HepG2 (cell line): Measurements from ENCODE around the gene MVK. TPM values are rescaled to one million over a fixed set of nuclear protein-coding genes. Genes with fewer than 3 reads are reported as not detected.

Experiments used
- GABPA ChIP-seq, 2 experiments: IDR thresholded peaks; 2 replicates each; pipeline ENCODE4 v1.6.1; 2011 to 2016; ENCODE audit warnings: low read depth in 2 of 2, low read length in 1 of 2, missing biosample characterization in 1 of 2, missing genetic modification characterization in 1 of 2
- HNF4G ChIP-seq, 2 experiments: sonication (generic) in 1 of 2; formaldehyde crosslinking in 1 of 2; IDR thresholded peaks; 2 replicates each; pipeline versions ENCODE4 v1.4.0 to v1.6.1; 2011 to 2020; ENCODE audit warnings: borderline replicate concordance in 2 of 2, low read depth in 2 of 2, mild to moderate bottlenecking in 2 of 2, low read length in 1 of 2, missing genetic modification reagents in 1 of 2, moderate library complexity in 1 of 2
- LCORL ChIP-seq, 2 experiments: fragments of 450-650 bp in 1 of 2; sonication (generic) in 1 of 2; formaldehyde crosslinking in 1 of 2; IDR thresholded peaks; 2 replicates each; pipeline versions ENCODE4 v1.5.0 to v1.6.1; 2017 to 2020; ENCODE audit warnings: antibody characterized with exemption in 1 of 2, missing genetic modification reagents in 1 of 2
- MBD4 ChIP-seq: IDR thresholded peaks from 2 replicates; pipeline ENCODE4 v1.6.1; 2012; ENCODE audit warnings: low read length, inconsistent platforms, borderline replicate concordance
- MIER2 ChIP-seq: IDR thresholded peaks from 2 replicates; pipeline ENCODE4 v1.6.1; 2016; ENCODE audit warnings: missing biosample characterization, missing genetic modification reagents
- NR2F6 ChIP-seq, 2 experiments: IDR thresholded peaks; 2 replicates each; pipeline ENCODE4 v1.6.1; 2016; ENCODE audit warnings: antibody characterized with exemption in 1 of 2, mild to moderate bottlenecking in 1 of 2
- POLR2A ChIP-seq, 2 experiments: IDR thresholded peaks; 2 replicates each; pipeline ENCODE4 v1.6.1; 2011; ENCODE audit warnings: low read depth in 2 of 2, low read length in 2 of 2, mild to moderate bottlenecking in 1 of 2, moderate library complexity in 1 of 2; ENCODE audit not compliant: insufficient read depth in 1 of 2
- RBM22 ChIP-seq: fragments of 200-400 bp; formaldehyde crosslinking; optimal IDR thresholded peaks from 2 replicates; pipeline ENCODE3; 2017; ENCODE audit warnings: mild to moderate bottlenecking, low read length, moderate library complexity
- SNRNP70 ChIP-seq: fragments of 200-400 bp; formaldehyde crosslinking; IDR thresholded peaks from 2 replicates; pipeline ENCODE4 v1.6.1; 2017; ENCODE audit warnings: mild to moderate bottlenecking, low read depth, low read length, moderate library complexity
- TAF15 ChIP-seq: fragments of 200-400 bp; formaldehyde crosslinking; IDR thresholded peaks from one replicate; pipeline ENCODE4 v1.6.1; 2018; ENCODE audit warnings: mild to moderate bottlenecking, low read depth, low read length; ENCODE audit not compliant: poor library complexity, severe bottlenecking
- XRCC5 ChIP-seq: fragments of 200-400 bp; formaldehyde crosslinking; optimal IDR thresholded peaks from 2 replicates; pipeline ENCODE3; 2017; ENCODE audit warnings: mild to moderate bottlenecking, low read length
- ZMAT3 ChIP-seq: sonication (generic); formaldehyde crosslinking; conservative IDR thresholded peaks from 2 replicates; pipeline ENCODE4 v1.7.0; 2021; ENCODE audit warnings: missing genetic modification reagents
- ZMYM3 ChIP-seq: sonication (generic); formaldehyde crosslinking; IDR thresholded peaks from 2 replicates; pipeline ENCODE4 v1.5.1; 2020; ENCODE audit warnings: mild to moderate bottlenecking, missing genetic modification reagents
- ZNF225 ChIP-seq: sonication (generic); formaldehyde crosslinking; IDR thresholded peaks from 2 replicates; pipeline ENCODE4 v1.4.0; 2020; ENCODE audit warnings: mild to moderate bottlenecking, missing genetic modification reagents
- ZNF501 ChIP-seq: sonication (generic); formaldehyde crosslinking; IDR thresholded peaks from 2 replicates; pipeline ENCODE4 v1.5.1; 2020; ENCODE audit warnings: mild to moderate bottlenecking, moderate library complexity, missing genetic modification reagents
- ZNF678 ChIP-seq: sonication (generic); formaldehyde crosslinking; IDR thresholded peaks from 2 replicates; pipeline ENCODE4 v1.4.0; 2020; ENCODE audit warnings: mild to moderate bottlenecking, missing genetic modification reagents
- ZNF737 ChIP-seq: sonication (generic); formaldehyde crosslinking; IDR thresholded peaks from 2 replicates; pipeline ENCODE4 v1.5.0; 2020; ENCODE audit warnings: missing genetic modification reagents, mild to moderate bottlenecking, borderline replicate concordance
- ZNF777 ChIP-seq: sonication (generic); formaldehyde crosslinking; IDR thresholded peaks from 2 replicates; pipeline ENCODE4 v1.4.0; 2020; ENCODE audit warnings: missing genetic modification reagents
- ZNF788 ChIP-seq: sonication (generic); formaldehyde crosslinking; IDR thresholded peaks from 2 replicates; pipeline ENCODE4 v1.5.0; 2020; ENCODE audit warnings: mild to moderate bottlenecking, missing genetic modification reagents, borderline replicate concordance
- ZSCAN9 ChIP-seq: IDR thresholded peaks from 2 replicates; pipeline ENCODE4 v1.6.1; 2016; ENCODE audit warnings: borderline replicate concordance
- polyA plus RNA-seq, 8 experiments: library from polyadenylated mRNA; depleted of rRNA in 3 of 8; stranded (reverse) in 7 of 8; unstranded in 1 of 8; fragments of >200 nt; fragmentation: Illumina TruSeq in 4 of 8; extraction: Trizol in 4 of 8; gene quantifications; 2 replicates each; pipeline versions ENCODE4 v1.2.1 to v1.2.3, GENCODE V29; 2011 to 2016; ENCODE audit warnings: low read depth in 4 of 8, missing spikeins in 1 of 8, mixed read lengths in 1 of 8; ENCODE audit not compliant: insufficient read depth in 1 of 8
- total RNA-seq, 5 experiments: library from RNA; depleted of rRNA; stranded (reverse); fragments of >200 nt; fragmentation: Illumina TruSeq; extraction: Trizol; gene quantifications; 2 replicates each; pipeline ENCODE4 v1.2.3, GENCODE V29; 2016; ENCODE audit warnings: low read depth in 1 of 5
- TF ChIP-seq, protein P1 (sequence below): sonication (generic); formaldehyde crosslinking; IDR thresholded peaks from 2 replicates; pipeline ENCODE4; 2020; ENCODE audit warnings: missing genetic modification reagents, mild to moderate bottlenecking, borderline replicate concordance
- TF ChIP-seq, protein P2 (sequence below), 2 experiments: sonication (generic) in 1 of 2; formaldehyde crosslinking in 1 of 2; IDR thresholded peaks; 2 replicates each; pipeline versions ENCODE4 v1.4.0 to v1.6.1; 2016 to 2020; ENCODE audit warnings: borderline replicate concordance in 1 of 2, low read depth in 1 of 2, mild to moderate bottlenecking in 1 of 2, missing genetic modification reagents in 1 of 2

MVK gene
- total and polyA plus RNA-seq, 2 of the 13 experiments (the other 11 are each of a cell fraction or from before 2014, with no cell fraction given), result 11.6 to 66.9 TPM

- no peak for TF ChIP-seq SNRNP70
- TF ChIP-seq ZNF737 (CRISPR knock-in tag), result no peak
- peak; percentile 42 to 65; a peak in 3 of 4 replicates for TF ChIP-seq POLR2A (IDR thresholded peaks at IDR 0.05; ENCODE audit: insufficient read depth in 1 of 2, low read depth in 2 of 2, low read length in 2 of 2)
- peak; percentile 42; the same call in 1 of the 2 replicates for TF ChIP-seq ZNF788 (CRISPR knock-in tag)
- no peak for TF ChIP-seq ZNF678 (CRISPR knock-in tag)
- TF ChIP-seq XRCC5, result peak; percentile 93
- TF ChIP-seq MIER2 (CRISPR knock-in tag), result no peak
- TF ChIP-seq LCORL (IDR thresholded peaks at IDR 0.05), result no peak
- no peak for TF ChIP-seq LCORL (CRISPR knock-in tag; IDR thresholded peaks at IDR 0.05)
- peak; percentile 95 for TF ChIP-seq RBM22
- TF ChIP-seq, protein P1, sequence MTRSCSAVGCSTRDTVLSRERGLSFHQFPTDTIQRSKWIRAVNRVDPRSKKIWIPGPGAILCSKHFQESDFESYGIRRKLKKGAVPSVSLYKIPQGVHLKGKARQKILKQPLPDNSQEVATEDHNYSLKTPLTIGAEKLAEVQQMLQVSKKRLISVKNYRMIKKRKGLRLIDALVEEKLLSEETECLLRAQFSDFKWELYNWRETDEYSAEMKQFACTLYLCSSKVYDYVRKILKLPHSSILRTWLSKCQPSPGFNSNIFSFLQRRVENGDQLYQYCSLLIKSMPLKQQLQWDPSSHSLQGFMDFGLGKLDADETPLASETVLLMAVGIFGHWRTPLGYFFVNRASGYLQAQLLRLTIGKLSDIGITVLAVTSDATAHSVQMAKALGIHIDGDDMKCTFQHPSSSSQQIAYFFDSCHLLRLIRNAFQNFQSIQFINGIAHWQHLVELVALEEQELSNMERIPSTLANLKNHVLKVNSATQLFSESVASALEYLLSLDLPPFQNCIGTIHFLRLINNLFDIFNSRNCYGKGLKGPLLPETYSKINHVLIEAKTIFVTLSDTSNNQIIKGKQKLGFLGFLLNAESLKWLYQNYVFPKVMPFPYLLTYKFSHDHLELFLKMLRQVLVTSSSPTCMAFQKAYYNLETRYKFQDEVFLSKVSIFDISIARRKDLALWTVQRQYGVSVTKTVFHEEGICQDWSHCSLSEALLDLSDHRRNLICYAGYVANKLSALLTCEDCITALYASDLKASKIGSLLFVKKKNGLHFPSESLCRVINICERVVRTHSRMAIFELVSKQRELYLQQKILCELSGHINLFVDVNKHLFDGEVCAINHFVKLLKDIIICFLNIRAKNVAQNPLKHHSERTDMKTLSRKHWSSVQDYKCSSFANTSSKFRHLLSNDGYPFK (CRISPR knock-in tag), result peak; percentile 75
- no peak for TF ChIP-seq ZSCAN9 (CRISPR knock-in tag)
- TF ChIP-seq, protein P2, sequence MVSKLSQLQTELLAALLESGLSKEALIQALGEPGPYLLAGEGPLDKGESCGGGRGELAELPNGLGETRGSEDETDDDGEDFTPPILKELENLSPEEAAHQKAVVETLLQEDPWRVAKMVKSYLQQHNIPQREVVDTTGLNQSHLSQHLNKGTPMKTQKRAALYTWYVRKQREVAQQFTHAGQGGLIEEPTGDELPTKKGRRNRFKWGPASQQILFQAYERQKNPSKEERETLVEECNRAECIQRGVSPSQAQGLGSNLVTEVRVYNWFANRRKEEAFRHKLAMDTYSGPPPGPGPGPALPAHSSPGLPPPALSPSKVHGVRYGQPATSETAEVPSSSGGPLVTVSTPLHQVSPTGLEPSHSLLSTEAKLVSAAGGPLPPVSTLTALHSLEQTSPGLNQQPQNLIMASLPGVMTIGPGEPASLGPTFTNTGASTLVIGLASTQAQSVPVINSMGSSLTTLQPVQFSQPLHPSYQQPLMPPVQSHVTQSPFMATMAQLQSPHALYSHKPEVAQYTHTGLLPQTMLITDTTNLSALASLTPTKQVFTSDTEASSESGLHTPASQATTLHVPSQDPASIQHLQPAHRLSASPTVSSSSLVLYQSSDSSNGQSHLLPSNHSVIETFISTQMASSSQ (IDR thresholded peaks at IDR 0.05; ENCODE audit: low read depth), result 0 out of 2 replicates have a peak, but pooled peaks have one; percentile 13
- TF ChIP-seq, protein P2 (CRISPR knock-in tag; IDR thresholded peaks at IDR 0.05; ENCODE audit: borderline replicate concordance), result peak; percentile 15; the same call in 1 of the 2 replicates
- 0 out of 2 replicates have a peak, but pooled peaks have one; percentile 39 for TF ChIP-seq MBD4
- TF ChIP-seq ZMYM3 (CRISPR knock-in tag), result peak; percentile 90
- TF ChIP-seq ZNF225 (CRISPR knock-in tag), result no peak
- TF ChIP-seq TAF15, result peak; percentile 69
- no peak for TF ChIP-seq ZNF777 (CRISPR knock-in tag)
- TF ChIP-seq ZMAT3 (CRISPR knock-in tag), result 0 out of 2 replicates have a peak, but pooled peaks have one; percentile 46
- TF ChIP-seq NR2F6 (IDR thresholded peaks at IDR 0.05), result no peak
- peak; percentile 39; the same call in 1 of the 2 replicates for TF ChIP-seq NR2F6 (CRISPR knock-in tag; IDR thresholded peaks at IDR 0.05)
- no peak for TF ChIP-seq GABPA (IDR thresholded peaks at IDR 0.05; ENCODE audit: low read depth, low read length)
- TF ChIP-seq GABPA (CRISPR knock-in tag; IDR thresholded peaks at IDR 0.05; ENCODE audit: low read depth), result peak; percentile 25; the same call in 1 of the 2 replicates
- TF ChIP-seq HNF4G (IDR thresholded peaks at IDR 0.05; ENCODE audit: borderline replicate concordance, low read depth, low read length), result peak; percentile 51; the same call in 1 of the 2 replicates
- TF ChIP-seq HNF4G (CRISPR knock-in tag; IDR thresholded peaks at IDR 0.05; ENCODE audit: borderline replicate concordance, low read depth), result no peak; the same call in 1 of the 2 replicates
- TF ChIP-seq ZNF501 (CRISPR knock-in tag), result peak; percentile 72
These were observed 24.3 kb downstream of the MVK start (continued) for GRCh38 chr12:109597795-109598427.
